Prostate gland (tissue), 2 donors: ENCODE measurements around the gene GDF15.

Source experiments
- POLR2AphosphoS5 ChIP-seq: sonication (generic); formaldehyde crosslinking; IDR thresholded peaks from one replicate; pipeline ENCODE4 v1.6.1; 2017; ENCODE audit warnings: antibody characterized with exemption
- TF ChIP-seq, protein P1 (sequence below), 4 experiments: fragments of 200-600 bp in 2 of 4; fragments of 450-650 bp in 2 of 4; sonication (generic) in 2 of 4; IDR thresholded peaks; 1 replicate in 3 of 4; 2 replicates in 1 of 4; pipeline ENCODE4 v1.5.1; 2016 to 2019; ENCODE audit warnings: antibody characterized with exemption in 4 of 4, mild to moderate bottlenecking in 2 of 4, moderate library complexity in 2 of 4

DNA sequence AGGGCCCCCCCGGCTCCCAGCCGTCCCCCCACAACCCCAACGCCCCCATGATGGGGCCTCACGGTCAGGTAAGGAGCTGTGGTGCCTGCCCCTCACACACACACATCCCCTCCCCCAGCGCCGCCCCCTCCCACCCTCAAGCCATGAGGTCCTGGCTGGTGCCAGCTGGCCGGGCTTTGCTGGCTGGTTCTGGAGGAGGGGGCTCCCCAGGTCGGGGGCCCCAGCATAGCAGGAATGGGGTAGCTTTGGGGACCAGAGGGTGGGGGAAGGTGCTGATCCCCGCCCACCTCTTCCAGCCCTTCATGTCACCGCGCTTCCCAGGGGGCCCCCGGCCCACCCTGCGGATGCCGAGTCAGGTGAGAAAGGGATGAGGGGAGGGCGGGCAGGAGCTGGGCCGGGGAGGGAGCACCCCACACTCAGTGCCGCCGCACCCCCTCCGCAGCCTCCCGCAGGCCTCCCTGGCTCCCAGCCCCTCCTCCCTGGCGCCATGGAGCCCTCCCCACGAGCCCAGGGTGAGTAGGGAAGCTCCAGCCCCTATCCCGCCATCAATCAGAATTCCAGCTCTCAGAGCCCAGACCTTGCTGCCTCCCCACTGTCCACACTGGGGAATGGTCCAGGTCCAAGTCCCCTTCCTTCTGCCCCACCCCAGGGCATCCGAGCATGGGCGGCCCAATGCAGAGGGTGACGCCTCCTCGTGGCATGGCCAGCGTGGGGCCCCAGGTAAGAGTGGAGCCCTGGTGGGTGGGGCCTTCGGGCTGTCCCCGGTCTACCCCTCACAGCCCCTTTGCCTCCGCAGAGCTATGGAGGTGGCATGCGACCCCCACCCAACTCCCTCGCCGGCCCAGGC, 45.6 kb downstream of the GDF15 start:
- TF ChIP-seq, protein P1, sequence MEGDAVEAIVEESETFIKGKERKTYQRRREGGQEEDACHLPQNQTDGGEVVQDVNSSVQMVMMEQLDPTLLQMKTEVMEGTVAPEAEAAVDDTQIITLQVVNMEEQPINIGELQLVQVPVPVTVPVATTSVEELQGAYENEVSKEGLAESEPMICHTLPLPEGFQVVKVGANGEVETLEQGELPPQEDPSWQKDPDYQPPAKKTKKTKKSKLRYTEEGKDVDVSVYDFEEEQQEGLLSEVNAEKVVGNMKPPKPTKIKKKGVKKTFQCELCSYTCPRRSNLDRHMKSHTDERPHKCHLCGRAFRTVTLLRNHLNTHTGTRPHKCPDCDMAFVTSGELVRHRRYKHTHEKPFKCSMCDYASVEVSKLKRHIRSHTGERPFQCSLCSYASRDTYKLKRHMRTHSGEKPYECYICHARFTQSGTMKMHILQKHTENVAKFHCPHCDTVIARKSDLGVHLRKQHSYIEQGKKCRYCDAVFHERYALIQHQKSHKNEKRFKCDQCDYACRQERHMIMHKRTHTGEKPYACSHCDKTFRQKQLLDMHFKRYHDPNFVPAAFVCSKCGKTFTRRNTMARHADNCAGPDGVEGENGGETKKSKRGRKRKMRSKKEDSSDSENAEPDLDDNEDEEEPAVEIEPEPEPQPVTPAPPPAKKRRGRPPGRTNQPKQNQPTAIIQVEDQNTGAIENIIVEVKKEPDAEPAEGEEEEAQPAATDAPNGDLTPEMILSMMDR (IDR thresholded peaks at IDR 0.05), result no peak
- TF ChIP-seq POLR2AphosphoS5, result no peak
